Measurements from ENCODE around the gene DNAJC1. TPM values are rescaled to one million over a fixed set of nuclear protein-coding genes. Genes with fewer than 3 reads are reported as not detected.

The DNAJC1 gene
- total RNA-seq, 1 donor, result 25.8 TPM

DNA sequence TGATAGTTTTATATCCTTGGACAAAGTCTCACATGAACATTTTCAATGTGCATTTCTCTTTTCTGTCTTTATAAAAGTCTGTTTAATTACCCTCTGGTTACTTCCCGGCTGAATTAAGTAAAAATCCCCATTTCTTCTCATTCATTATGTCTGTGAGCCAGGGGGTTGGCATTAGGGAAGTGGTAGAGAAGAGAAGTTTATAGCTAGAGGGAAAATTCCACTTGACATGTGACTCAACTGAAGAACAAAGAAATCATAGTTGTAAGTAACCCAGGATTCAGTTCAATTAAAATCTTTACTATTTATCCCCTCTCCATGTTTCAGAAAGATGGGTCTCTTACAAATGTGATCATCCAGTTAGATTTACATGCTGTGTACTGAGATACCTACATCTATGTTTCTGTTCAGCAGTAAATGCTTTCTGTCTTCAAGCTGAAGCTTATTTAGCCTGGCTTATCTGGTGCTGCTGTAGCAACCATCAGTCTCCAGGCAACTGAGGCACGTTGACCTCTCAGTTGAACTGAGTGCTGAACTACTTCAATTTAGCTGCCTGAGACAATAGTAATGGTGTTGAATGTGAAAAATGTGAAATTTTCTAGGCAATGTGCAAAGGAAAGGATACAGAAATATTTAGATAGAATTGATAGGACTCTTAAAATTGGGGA lies 287.9 kb downstream of the DNAJC1 start:
- no peak overlapping the region for H3K4me3 ChIP-seq (ENCODE audit: low read depth, low read length)
- TF ChIP-seq, protein P1, sequence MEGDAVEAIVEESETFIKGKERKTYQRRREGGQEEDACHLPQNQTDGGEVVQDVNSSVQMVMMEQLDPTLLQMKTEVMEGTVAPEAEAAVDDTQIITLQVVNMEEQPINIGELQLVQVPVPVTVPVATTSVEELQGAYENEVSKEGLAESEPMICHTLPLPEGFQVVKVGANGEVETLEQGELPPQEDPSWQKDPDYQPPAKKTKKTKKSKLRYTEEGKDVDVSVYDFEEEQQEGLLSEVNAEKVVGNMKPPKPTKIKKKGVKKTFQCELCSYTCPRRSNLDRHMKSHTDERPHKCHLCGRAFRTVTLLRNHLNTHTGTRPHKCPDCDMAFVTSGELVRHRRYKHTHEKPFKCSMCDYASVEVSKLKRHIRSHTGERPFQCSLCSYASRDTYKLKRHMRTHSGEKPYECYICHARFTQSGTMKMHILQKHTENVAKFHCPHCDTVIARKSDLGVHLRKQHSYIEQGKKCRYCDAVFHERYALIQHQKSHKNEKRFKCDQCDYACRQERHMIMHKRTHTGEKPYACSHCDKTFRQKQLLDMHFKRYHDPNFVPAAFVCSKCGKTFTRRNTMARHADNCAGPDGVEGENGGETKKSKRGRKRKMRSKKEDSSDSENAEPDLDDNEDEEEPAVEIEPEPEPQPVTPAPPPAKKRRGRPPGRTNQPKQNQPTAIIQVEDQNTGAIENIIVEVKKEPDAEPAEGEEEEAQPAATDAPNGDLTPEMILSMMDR (IDR thresholded peaks at IDR 0.05; ENCODE audit: insufficient read depth, low read length), result no peak
- no peak for DNase-seq (ENCODE audit: low read depth)

DNA sequence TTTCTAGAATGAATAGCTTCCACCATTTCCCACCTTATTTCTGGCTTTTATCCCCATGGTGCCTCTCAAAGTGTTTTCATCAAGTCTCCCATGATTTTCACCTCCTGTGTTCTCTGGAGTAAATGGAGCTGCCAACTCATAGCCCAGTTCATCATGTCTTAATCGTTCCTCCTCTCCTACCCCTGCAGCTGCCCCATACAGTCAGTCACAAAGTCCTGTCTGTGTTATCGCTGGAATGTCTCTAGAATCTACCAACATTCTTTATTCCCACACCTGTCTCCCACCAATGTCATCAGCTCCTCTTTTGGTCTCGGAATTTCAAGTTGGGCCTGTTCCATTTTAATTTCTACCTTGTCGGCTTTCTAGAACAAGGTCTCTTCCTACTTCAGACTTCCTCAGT lies 290.6 kb downstream of the DNAJC1 start:
- H3K4me3 ChIP-seq (ENCODE audit: low read depth, low read length), result no peak overlapping the region
- DNase-seq (ENCODE audit: low read depth), result no peak
- TF ChIP-seq, protein P1 (IDR thresholded peaks at IDR 0.05; ENCODE audit: insufficient read depth, low read length), result no peak

DNA sequence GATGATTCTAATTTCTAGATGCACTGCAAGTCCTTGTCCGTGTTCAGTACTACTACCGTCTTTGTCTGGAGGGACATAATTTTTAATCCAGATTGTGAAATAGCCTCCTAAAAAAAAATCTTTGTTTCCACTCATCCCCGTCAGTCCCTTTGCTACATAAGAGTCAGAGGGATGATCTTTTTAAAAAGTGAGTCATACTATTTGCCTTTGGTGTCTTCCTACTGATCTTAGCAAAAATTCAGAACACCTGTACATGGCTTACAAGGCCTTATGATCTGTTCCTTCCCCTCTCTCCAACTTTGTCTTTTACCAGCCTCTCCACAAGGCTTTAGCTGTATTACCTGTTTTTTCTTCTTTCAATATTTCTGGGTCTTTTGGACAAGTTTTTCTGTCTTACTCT lies 296.0 kb downstream of the DNAJC1 start:
- no peak overlapping the region for H3K4me3 ChIP-seq (ENCODE audit: low read depth, low read length)
- DNase-seq (ENCODE audit: low read depth), result no peak
- TF ChIP-seq, protein P1 (IDR thresholded peaks at IDR 0.05; ENCODE audit: insufficient read depth, low read length), result no peak

Small RNA genes lying within 50 kb of the gene (small RNA-seq; reads per million reads assigned to genes)
- gene RN7SKP219 (not detected), gene RN7SKP37 (not detected)

Other genes starting within 250 kb of the DNAJC1 start
- gene EBLN1, start 214.3 kb upstream of the DNAJC1 start, total RNA-seq (ENCODE audit: low replicate concordance), result not detected in 2 replicates

Measured in fibroblast of the aortic adventitia (primary cell).